GM18508 (cell line): ENCODE results near the gene PCIF1.
"Not testable (repeated sequence)": the region's sequence is repeated elsewhere in the genome, so short reads cannot be mapped to it uniquely, and the experiment has no call there.

ENCODE experiments used
- ATAC-seq: cut with Tn5 transposase; IDR thresholded peaks from one replicate; pipeline ENCODE4 v1.9.1; 2021; ENCODE audit warnings: moderate number of reproducible peaks; ENCODE audit not compliant: insufficient read depth, unreplicated experiment

The PCIF1 gene

DNA sequence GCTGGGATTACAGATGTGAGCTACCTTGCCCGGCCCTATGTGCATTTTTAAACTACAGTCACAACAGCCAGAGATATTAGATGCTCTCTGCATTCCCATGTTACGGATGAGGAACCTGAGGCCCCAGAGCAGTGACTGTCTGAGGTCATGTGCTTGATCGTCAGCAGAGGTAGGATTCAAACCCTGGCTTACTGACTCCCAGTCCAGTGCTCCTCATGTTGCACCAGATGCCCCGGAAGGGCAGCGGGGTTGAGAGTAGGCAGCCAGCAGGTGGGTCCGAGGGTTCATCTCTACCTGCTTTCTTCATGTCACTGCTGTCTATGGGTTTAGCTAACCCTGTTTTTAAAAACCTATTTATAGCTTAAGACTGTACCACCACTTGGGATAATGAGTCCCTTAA is 46.8 kb downstream of the PCIF1 start:
- no peak for ATAC-seq

DNA sequence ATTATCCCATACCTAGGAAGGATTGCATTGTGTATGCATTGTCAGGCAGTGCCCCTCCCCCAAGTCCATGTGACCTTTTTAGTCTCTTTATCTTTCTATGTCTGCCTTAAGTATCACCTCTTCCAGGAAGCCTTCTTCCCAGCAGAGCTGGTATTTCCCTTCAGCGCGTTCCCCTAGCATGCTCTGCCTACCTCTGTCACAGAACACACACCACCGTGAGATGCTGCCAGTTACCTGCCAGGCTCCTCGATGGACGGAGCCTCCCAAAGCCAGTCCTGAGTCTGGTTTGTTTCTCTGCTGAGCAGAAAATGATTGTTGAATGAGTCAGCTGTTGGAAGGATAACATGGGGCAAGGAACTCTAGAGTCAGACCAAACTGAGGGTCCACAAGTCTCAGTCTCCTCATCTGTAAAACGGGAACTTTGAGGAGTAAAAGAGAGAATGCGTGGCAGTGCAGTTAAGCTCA is 48.8 kb downstream of the PCIF1 start:
- no peak for ATAC-seq

DNA sequence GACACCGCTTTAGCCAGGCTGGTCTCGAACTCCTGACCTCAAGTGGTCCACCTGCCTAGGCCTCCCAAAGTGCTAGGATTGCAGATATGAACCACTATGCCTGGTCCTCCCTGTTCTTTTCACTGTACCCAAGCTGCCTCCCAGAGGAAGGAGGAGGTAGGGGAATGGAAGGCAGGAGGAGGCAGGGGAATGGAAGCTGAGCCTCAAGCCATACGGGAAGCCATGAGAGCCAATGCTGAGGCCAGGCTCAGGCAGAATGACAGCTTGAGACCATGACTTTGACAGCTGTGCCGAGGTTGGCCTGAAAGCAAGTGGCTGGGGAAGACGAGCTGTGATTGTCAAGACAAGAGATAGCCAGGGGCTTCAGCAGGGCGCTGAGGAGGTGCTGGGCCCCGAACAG is 51.1 kb downstream of the PCIF1 start:
- no peak for ATAC-seq

DNA sequence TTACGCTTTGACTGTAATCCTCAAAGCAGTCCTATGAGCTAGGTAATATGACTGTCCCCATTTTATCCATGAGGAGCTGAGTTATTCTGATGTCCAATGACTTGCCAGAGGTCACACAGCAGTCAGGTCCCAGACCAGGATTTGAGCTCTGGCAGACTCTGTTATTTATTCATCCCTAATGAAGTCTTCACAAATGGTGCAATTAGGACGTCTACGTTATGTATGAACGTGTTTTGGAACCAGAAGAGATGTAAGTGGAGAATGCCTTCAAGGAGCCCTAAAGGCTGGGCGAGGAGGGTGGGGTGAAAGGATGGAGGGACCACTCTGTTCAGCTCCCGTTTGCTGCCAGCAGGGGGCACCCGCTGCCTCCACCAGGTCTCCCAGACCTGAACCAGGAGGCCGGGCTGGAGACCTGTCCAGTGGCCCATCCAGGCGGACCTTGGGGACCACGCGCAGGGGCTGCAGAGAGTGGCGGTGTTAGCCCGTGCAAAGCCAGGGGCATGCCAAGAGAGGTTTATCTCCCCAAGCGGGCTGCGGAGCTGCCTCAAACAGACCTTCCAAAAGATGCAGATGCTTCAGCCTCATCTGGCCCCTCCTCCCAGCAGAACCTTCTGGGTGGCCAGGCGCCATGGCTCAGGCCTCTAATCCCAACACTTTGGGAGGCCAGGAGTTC is 52.8 kb downstream of the PCIF1 start:
- no peak for ATAC-seq

DNA sequence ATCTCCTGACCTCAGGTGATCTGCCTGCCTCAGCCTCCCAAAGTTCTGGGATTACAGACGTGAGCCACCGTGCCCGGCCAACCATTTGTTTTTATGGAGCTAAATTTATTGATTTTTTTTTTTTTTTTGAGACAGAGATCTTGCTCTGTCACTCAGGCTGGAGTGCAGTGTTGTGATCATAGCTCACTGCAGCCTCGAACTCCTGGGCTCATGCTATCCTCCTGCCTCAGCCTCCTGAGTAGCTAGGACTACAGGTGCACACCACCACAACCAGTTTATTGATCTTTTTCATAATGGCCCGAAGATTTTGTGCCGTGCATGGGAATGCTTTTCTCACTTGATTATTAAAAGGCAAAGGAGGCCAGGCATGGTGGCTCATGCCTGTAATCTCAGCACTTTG is 54.3 kb downstream of the PCIF1 start:
- not testable (repeated sequence) for ATAC-seq

DNA sequence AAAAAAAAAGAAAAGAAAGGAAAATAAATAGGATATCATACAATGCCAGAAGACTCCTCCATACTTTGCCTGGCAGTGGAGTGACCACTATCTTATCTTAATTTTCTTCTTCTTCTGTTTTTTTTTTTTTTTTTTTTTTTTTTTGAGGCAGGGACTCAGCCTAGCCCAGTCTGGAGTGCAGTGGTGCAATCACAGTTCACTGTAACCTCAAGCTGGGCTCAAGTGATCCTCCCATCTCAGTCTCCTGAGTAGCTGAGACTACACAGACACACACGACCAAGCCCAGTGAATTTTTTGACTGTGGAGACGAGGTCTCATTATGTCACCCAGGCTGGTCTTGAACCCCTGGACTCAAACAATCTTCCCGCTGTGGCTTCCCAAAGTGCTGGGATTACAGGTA is 57.1 kb downstream of the PCIF1 start:
- ATAC-seq = no peak

DNA sequence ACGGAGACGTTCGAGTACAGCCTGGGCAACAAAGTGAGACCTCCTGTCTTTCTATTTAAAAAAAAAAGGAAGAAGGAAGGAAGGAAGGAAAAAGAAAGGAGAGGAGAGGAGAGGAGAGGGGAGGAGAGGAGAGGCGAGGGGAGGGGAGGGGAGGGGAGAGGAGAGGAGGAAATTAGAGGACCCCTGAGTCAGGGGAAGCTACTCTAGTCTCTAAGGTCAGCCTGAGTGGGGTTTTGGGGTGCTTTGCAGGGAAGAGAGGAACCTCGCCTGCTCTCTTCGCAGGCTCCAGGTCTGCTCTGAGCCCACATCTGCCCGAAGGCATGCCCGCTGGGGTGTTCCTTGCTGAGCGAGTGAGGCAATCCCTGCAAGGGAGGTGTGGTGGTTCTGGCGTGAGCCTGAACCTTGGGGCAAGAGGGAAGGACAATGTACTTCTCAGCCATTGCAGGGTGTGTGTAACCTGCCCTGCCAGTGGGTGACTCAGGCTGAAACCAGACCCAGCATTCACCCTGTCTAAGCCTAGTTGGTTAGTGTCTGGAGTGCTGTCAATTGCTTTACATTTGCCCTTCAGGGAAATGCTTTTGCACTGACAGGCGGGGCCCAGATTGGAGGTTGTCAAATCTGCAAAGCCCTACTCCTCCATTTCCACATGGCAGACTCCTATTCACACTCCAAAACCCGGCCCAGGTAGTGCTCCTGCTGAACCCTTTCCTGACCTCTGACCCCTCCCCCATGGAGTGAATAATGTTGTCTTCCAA is 58.9 kb downstream of the PCIF1 start:
- no peak for ATAC-seq

DNA sequence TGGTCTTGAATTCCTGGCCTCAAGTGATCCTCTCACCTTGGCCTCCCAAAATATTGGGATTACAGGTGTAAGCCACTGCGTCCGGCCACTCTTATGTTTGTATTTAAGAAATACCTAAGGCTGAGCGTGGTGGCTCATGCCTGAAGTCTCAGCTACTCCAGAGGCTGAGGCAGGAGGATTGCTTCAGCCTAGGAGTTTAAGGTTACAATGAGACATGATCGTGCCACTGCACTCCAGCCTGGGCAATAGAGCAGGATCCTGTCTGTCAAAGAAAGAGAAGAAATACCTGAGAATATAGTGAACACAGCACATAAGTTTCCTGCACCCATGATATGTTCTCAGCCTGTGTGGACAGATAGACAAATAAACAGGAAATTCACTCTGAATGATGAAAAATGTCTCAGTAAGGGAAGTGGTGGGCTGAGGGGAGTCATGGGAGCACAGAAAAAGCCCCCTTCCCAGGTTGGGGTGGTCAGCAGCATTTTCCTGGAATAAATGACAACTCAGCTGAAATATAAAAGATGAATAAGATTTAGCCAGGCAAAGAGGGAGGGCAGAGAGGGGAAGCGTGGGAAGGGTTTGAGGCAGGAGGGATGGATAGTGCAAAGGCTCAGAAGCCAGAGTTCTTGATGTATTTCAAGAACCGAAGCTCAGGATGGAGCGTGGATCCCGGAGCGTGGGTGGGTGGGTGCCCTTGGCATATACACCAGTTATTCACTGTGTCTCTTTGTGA is 60.4 kb downstream of the PCIF1 start:
- no peak for ATAC-seq

DNA sequence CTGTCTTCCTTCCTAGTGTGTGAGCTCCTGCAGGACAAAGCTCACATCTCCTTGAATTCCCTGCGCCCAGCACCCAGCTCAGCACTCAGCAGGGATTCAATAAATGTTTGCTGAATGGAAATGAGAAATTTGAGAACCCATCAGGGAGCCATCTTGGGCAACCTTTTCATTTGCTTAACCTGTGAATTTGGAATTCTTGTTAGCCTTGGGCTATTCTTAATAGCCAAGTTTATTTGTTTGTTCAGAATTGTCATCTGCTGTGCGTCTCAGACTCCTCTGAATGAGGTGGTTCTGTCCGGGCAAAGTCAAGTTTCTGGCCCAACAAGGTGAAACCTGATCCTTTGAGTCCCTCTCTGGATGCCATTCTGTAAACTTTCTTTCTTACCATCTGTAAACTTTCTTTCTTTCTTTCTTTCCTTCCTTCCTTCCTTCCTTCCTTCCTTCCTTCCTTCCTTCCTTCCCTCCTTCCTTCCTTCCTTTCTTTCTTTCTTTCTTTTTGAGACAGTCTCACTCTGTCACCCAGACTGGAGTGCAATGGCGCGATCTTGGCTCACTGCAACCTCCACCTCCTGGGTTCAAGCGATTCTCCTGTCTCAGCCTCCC is 61.1 kb downstream of the PCIF1 start:
- ATAC-seq = not testable (repeated sequence)

DNA sequence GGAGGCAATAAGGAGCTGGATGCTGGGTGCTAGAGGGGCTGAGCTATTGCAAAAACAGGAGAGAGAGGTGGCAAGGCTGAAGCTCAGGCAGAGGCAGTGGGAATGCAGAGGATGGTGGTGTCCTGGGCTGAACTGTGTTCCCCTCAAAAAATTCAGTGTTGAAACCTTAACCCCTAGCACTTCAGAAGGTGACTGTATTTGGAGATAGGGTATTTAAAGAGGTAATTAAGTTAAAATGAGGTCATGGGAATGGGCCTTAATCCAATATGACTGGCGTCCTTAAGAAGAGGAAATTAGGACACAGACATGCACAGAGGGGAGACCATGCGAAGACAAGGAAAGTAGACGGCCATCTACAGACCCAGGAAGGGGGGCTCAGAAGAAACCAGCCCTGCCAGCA is 62.7 kb downstream of the PCIF1 start:
- no peak for ATAC-seq
